Smooth muscle cell (in vitro differentiated cells): Measurements from ENCODE around the gene TH. TPM values are rescaled to one million over a fixed set of nuclear protein-coding genes. Genes with fewer than 3 reads are reported as not detected.

Experiments
- DNase-seq: peaks from one replicate; lab custom pipeline; 2025; ENCODE audit not compliant: unreplicated experiment; lab: John Stamatoyannopoulos, UW
- H2AFZ ChIP-seq: fragments of 200-600 bp; sonication (generic); 2 replicates; pipeline ENCODE4 v1.6.0; 2016; ENCODE audit warnings: antibody characterized with exemption, low read depth, mild to moderate bottlenecking
- H3F3A ChIP-seq: fragments of 200-600 bp; sonication (generic); 2 replicates; pipeline ENCODE4 v1.6.0; 2017; ENCODE audit warnings: antibody characterized with exemption, low read depth
- H3K27ac ChIP-seq: fragments of 200-600 bp; sonication (generic); 2 replicates; pipeline ENCODE4 v1.5.1; 2016; ENCODE audit warnings: low read depth, mild to moderate bottlenecking
- H3K27me3 ChIP-seq: fragments of 200-600 bp; sonication (generic); 2 replicates; pipeline ENCODE4 v1.6.1; 2016; ENCODE audit warnings: low read depth, mild to moderate bottlenecking
- H3K36me3 ChIP-seq: fragments of 200-600 bp; sonication (generic); 2 replicates; pipeline ENCODE4 v1.5.1; 2016; ENCODE audit warnings: low read depth
- H3K4me1 ChIP-seq: fragments of 200-600 bp; sonication (generic); 2 replicates; pipeline ENCODE4 v1.5.1; 2016; ENCODE audit warnings: low read depth
- H3K4me2 ChIP-seq: fragments of 200-600 bp; sonication (generic); 2 replicates; pipeline ENCODE4 v1.6.0; 2016; ENCODE audit warnings: mild to moderate bottlenecking
- H3K4me3 ChIP-seq: fragments of 200-600 bp; sonication (generic); 2 replicates; pipeline ENCODE4 v1.5.1; 2016; ENCODE audit warnings: mild to moderate bottlenecking
- H3K79me2 ChIP-seq: fragments of 200-600 bp; sonication (generic); 2 replicates; pipeline ENCODE4 v1.6.0; 2016; ENCODE audit warnings: low read depth, mild to moderate bottlenecking
- H3K9ac ChIP-seq: fragments of 200-600 bp; sonication (generic); 2 replicates; pipeline ENCODE4 v1.6.0; 2016; ENCODE audit warnings: low read depth
- H3K9me3 ChIP-seq: fragments of 200-600 bp; sonication (generic); replicated peaks from 2 replicates; pipeline ENCODE4 v1.5.1; 2016; ENCODE audit warnings: low read depth
- H4K20me1 ChIP-seq: fragments of 200-600 bp; sonication (generic); 2 replicates; pipeline ENCODE4 v1.6.0; 2016; ENCODE audit warnings: low read depth
- CTCF ChIP-seq: fragments of 200-600 bp; sonication (generic); IDR thresholded peaks from 2 replicates; pipeline ENCODE4 v1.5.1; 2017; ENCODE audit warnings: borderline replicate concordance, mild to moderate bottlenecking, antibody characterized with exemption; ENCODE audit not compliant: insufficient read depth, poor library complexity, severe bottlenecking
- WGBS: methylation state at CpG from one replicate; pipeline ENCODE4 v1.1.7; 2016; ENCODE audit warnings: low lambda C conversion rate; 5-methylcytosine and 5-hydroxymethylcytosine counted together
- polyA plus RNA-seq: library from polyadenylated mRNA; unstranded; fragments of >200 nt; fragmentation: Nextera tagmentation; extraction: Ambion mirVana; gene quantifications from 2 replicates; pipeline ENCODE4 v1.2.1, GENCODE V29; 2016
- total RNA-seq: library from RNA; depleted of rRNA; stranded (reverse); fragments of >200 nt; gene quantifications from 2 replicates; pipeline ENCODE4 v1.2.3, GENCODE V29; 2014

TH gene
- total and polyA plus RNA-seq, 2 experiments from 2014 or later = not detected

DNA sequence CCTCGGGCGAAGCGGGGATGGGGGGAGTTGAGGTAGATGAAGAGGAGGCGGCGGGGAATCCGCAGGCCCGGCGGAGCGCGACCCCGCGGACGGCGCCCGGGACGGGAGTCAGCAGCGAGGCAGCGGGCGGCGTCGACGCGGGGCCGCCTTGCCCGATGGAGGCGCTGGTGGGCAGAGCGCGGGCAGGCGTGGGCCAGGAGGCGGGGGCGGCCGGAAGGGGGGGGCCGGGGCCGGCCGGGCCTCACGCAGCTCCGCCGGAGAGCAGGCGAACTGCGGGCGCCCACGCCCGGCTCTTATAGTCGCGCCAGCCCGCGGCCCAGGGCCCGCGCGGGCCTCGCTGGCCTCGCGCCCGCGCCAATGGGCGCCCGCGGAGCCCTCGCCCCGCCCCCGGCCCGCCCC is 32.5 kb downstream of the TH start, which contains the start of gene IGF2:
Gene IGF2 (minus strand): TSS at position 267 of the 399 bp plus-strand sequence. CDS start 3,866 bp downstream, outside the sequence.
- H3K4me3 ChIP-seq = peak within 1 kb of the TSS; percentile 92
- H3K9me3 ChIP-seq = no peaks in the 10 kb centered on the region
- 0% methylated on average over 3 of the region's 62 CpGs for WGBS
- TF ChIP-seq CTCF = peak; percentile 10
- peak within 1 kb of the TSS; percentile 98 for H3K4me2 ChIP-seq
- peak within 1 kb of the TSS; percentile 74 for H3K27ac ChIP-seq
- no peaks in the 10 kb centered on the region for H3K27me3 ChIP-seq
- peak within 1 kb of the TSS; percentile 75 for H3K9ac ChIP-seq
- peaks cover 48% of the 10 kb centered on the region for H4K20me1 ChIP-seq
- H3F3A ChIP-seq = peaks cover 43% of the 10 kb centered on the region
- peaks cover 31% of the 10 kb centered on the region for H3K4me1 ChIP-seq
- H3K36me3 ChIP-seq = no peaks in the 10 kb centered on the region
- DNase-seq = peak; percentile 66
- H3K79me2 ChIP-seq = peaks cover 85% of the 10 kb centered on the region
- H2AFZ ChIP-seq = no peak within 1 kb of the TSS

- H3K36me3 ChIP-seq = no peaks in the 10 kb centered on the region
- H3K27ac ChIP-seq = peak overlapping the region; percentile 74
- no peaks in the 10 kb centered on the region for H3K27me3 ChIP-seq
- no peak for TF ChIP-seq CTCF
- peak overlapping the region; percentile 92 for H3K4me3 ChIP-seq
- H3K9me3 ChIP-seq = no peaks in the 10 kb centered on the region
- peaks cover 49% of the 10 kb centered on the region for H3F3A ChIP-seq
- no peak for DNase-seq
- H3K79me2 ChIP-seq = peaks cover 85% of the 10 kb centered on the region
- H3K4me2 ChIP-seq = peak overlapping the region; percentile 98
- WGBS = 0% methylated on average over 7 of the region's 68 CpGs
- H3K9ac ChIP-seq = peak overlapping the region; percentile 42
- H4K20me1 ChIP-seq = peaks cover 54% of the 10 kb centered on the region
- no peak overlapping the region for H2AFZ ChIP-seq
- peaks cover 28% of the 10 kb centered on the region for H3K4me1 ChIP-seq
These were observed 33.0 kb downstream of the TH start for GRCh38 chr11:2138431-2139122.

GRCh38 chr11:2138068-2138430 is 33.6 kb downstream of the TH start:
- Histone ChIP-seq H3K4me3 (peak overlapping the region; percentile 92), H3K9ac (peak overlapping the region; percentile 42)
- 0% methylated on average over 18 of the region's 44 CpGs for WGBS

More at GRCh38 chr11:2138068-2138430, 33.6 kb downstream of the TH start:
- no peaks in the 10 kb centered on the region for H3K36me3 ChIP-seq
- no peak for DNase-seq
- no peaks in the 10 kb centered on the region for H3K9me3 ChIP-seq
- peak overlapping the region; percentile 74 for H3K27ac ChIP-seq
- peaks cover 25% of the 10 kb centered on the region for H3K4me1 ChIP-seq
- no peak for TF ChIP-seq CTCF
- H3K4me2 ChIP-seq = peak overlapping the region; percentile 98
- H3K27me3 ChIP-seq = no peaks in the 10 kb centered on the region
- H2AFZ ChIP-seq = no peak overlapping the region
- H3K79me2 ChIP-seq = peaks cover 82% of the 10 kb centered on the region
- H4K20me1 ChIP-seq = peaks cover 59% of the 10 kb centered on the region
- peaks cover 54% of the 10 kb centered on the region for H3F3A ChIP-seq
